HepG2 (cell line): ENCODE data around the gene CTRL. TPM values are rescaled to one million over a fixed set of nuclear protein-coding genes. Genes with fewer than 3 reads are reported as not detected.

ENCODE experiments used
- BCL3 ChIP-seq: sonication (generic); formaldehyde crosslinking; IDR thresholded peaks from 2 replicates; pipeline ENCODE4 v1.5.1; 2020; ENCODE audit warnings: mild to moderate bottlenecking, missing genetic modification reagents, moderate library complexity
- FOSL2 ChIP-seq: sonication (generic); formaldehyde crosslinking; IDR thresholded peaks from 2 replicates; pipeline ENCODE4 v1.4.0; 2020; ENCODE audit warnings: missing genetic modification reagents
- MYC ChIP-seq: sonication (generic); formaldehyde crosslinking; IDR thresholded peaks from 2 replicates; pipeline ENCODE4 v1.9.0; 2021; ENCODE audit warnings: missing genetic modification reagents, borderline replicate concordance
- PAWR ChIP-seq: sonication (generic); formaldehyde crosslinking; IDR thresholded peaks from 2 replicates; pipeline ENCODE4 v1.4.0; 2020; ENCODE audit warnings: missing genetic modification reagents, mild to moderate bottlenecking, borderline replicate concordance
- PHB2 ChIP-seq: fragments of 450-650 bp; IDR thresholded peaks from 2 replicates; pipeline ENCODE4 v1.6.1; 2018; ENCODE audit not compliant: partially characterized antibody
- TAF1 ChIP-seq: sonication (generic); formaldehyde crosslinking; IDR thresholded peaks from 2 replicates; pipeline ENCODE4 v1.4.0; 2020; ENCODE audit warnings: missing genetic modification reagents
- ZC3H4 ChIP-seq: sonication (generic); formaldehyde crosslinking; IDR thresholded peaks from 2 replicates; pipeline ENCODE4 v1.4.0; 2020; ENCODE audit warnings: missing genetic modification reagents, borderline replicate concordance
- ZNF605 ChIP-seq: sonication (generic); formaldehyde crosslinking; IDR thresholded peaks from 2 replicates; pipeline ENCODE4 v1.8.0; 2022; ENCODE audit warnings: mild to moderate bottlenecking, missing genetic modification reagents
- ZZZ3 ChIP-seq: sonication (generic); formaldehyde crosslinking; IDR thresholded peaks from 2 replicates; pipeline ENCODE4 v1.4.0; 2020; ENCODE audit warnings: missing genetic modification reagents, mild to moderate bottlenecking, borderline replicate concordance
- polyA plus RNA-seq, 8 experiments: library from polyadenylated mRNA; depleted of rRNA in 3 of 8; stranded (reverse) in 7 of 8; unstranded in 1 of 8; fragments of >200 nt; fragmentation: Illumina TruSeq in 4 of 8; extraction: Trizol in 4 of 8; gene quantifications; 2 replicates each; pipeline versions ENCODE4 v1.2.1 to v1.2.3, GENCODE V29; 2011 to 2016; ENCODE audit warnings: low read depth in 4 of 8, missing spikeins in 1 of 8, mixed read lengths in 1 of 8; ENCODE audit not compliant: insufficient read depth in 1 of 8
- total RNA-seq, 5 experiments: library from RNA; depleted of rRNA; stranded (reverse); fragments of >200 nt; fragmentation: Illumina TruSeq; extraction: Trizol; gene quantifications; 2 replicates each; pipeline ENCODE4 v1.2.3, GENCODE V29; 2016; ENCODE audit warnings: low read depth in 1 of 5
- TF ChIP-seq, protein P1 (sequence below): sonication (generic); formaldehyde crosslinking; IDR thresholded peaks from 2 replicates; pipeline ENCODE4 v1.5.1; 2020; ENCODE audit warnings: mild to moderate bottlenecking, missing genetic modification reagents, moderate library complexity
- TF ChIP-seq, protein P2 (sequence below): sonication (generic); formaldehyde crosslinking; IDR thresholded peaks from 2 replicates; pipeline ENCODE4 v1.5.0; 2020; ENCODE audit warnings: missing genetic modification reagents, mild to moderate bottlenecking, borderline replicate concordance

Gene CTRL
- total and polyA plus RNA-seq, 2 of the 13 experiments (the other 11 are each of a cell fraction or from before 2014, with no cell fraction given): 1.9 to 2.7 TPM

GRCh38 chr16:67882374-67883145 lies 49.1 kb downstream of the CTRL start (continued):
- TF ChIP-seq, protein P1, sequence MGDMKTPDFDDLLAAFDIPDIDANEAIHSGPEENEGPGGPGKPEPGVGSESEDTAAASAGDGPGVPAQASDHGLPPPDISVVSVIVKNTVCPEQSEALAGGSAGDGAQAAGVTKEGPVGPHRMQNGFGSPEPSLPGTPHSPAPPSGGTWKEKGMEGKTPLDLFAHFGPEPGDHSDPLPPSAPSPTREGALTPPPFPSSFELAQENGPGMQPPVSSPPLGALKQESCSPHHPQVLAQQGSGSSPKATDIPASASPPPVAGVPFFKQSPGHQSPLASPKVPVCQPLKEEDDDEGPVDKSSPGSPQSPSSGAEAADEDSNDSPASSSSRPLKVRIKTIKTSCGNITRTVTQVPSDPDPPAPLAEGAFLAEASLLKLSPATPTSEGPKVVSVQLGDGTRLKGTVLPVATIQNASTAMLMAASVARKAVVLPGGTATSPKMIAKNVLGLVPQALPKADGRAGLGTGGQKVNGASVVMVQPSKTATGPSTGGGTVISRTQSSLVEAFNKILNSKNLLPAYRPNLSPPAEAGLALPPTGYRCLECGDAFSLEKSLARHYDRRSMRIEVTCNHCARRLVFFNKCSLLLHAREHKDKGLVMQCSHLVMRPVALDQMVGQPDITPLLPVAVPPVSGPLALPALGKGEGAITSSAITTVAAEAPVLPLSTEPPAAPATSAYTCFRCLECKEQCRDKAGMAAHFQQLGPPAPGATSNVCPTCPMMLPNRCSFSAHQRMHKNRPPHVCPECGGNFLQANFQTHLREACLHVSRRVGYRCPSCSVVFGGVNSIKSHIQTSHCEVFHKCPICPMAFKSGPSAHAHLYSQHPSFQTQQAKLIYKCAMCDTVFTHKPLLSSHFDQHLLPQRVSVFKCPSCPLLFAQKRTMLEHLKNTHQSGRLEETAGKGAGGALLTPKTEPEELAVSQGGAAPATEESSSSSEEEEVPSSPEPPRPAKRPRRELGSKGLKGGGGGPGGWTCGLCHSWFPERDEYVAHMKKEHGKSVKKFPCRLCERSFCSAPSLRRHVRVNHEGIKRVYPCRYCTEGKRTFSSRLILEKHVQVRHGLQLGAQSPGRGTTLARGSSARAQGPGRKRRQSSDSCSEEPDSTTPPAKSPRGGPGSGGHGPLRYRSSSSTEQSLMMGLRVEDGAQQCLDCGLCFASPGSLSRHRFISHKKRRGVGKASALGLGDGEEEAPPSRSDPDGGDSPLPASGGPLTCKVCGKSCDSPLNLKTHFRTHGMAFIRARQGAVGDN (CRISPR knock-in tag): peak; percentile 66
- TF ChIP-seq ZC3H4 (CRISPR knock-in tag) (no peak), ZZZ3 (CRISPR knock-in tag) (no peak), FOSL2 (no peak), PHB2 (no peak), MYC (CRISPR knock-in tag) (peak; percentile 17; the same call in 1 of the 2 replicates), BCL3 (no peak), PAWR (CRISPR knock-in tag) (no peak), TAF1 (CRISPR knock-in tag) (no peak), ZNF605 (CRISPR knock-in tag) (0 out of 2 replicates have a peak, but pooled peaks have one; percentile 17)
- TF ChIP-seq, protein P2, sequence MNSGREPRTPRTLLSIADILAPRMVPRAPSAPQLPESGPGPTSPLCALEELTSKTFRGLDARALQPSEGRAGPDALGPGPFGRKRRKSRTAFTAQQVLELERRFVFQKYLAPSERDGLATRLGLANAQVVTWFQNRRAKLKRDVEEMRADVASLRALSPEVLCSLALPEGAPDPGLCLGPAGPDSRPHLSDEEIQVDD: no peak
